GM10266 (cell line): ENCODE measurements around the gene TLE3.

Source experiments
- DNase-seq: peaks from one replicate; pipeline ENCODE4 v3.0.0; 2012; ENCODE audit errors: extremely low spot score
- CTCF ChIP-seq: IDR thresholded peaks from 2 replicates; pipeline ENCODE4 v1.5.1; 2012; ENCODE audit warnings: mild to moderate bottlenecking, low read depth; ENCODE audit not compliant: control insufficient read depth, insufficient read depth; ENCODE audit errors: missing control alignments

TLE3 gene

GRCh38 chr15:70050441-70050840 lies 47.3 kb downstream of the TLE3 start:
- DNase-seq = no peak
- no peak for TF ChIP-seq CTCF

DNA sequence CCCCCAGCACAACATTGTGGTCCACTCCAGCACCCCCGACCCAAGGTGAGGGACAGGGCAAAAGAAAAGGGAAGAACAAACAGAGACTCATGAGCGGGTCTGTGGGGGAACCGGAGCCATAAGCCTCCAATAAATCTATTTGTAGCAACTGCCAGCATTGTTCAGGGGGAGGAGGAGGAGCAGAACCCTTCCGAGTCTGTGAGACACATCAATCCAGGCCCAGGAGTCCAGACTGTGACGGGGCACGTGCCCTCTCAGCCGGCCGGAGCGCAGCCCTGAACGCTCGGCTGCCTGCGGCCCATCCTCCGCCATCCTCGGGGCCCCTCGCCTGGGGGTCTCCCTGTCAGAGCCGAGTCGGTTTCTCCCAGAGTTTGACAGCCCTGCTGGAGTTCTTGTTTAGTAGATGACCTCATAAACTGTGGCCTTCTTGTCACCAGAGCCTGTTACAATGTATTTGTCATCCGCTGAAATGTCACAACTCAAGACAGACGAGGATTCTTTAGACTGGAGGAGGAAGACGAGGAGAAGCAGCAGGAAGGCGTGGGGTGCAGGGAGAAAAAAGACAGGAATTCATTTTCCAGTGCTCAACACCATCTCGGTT lies 47.9 kb downstream of the TLE3 start:
- no peak for TF ChIP-seq CTCF
- DNase-seq = no peak

GRCh38 chr15:70048578-70049514 lies 48.9 kb downstream of the TLE3 start:
- TF ChIP-seq CTCF = no peak
- no peak for DNase-seq

DNA sequence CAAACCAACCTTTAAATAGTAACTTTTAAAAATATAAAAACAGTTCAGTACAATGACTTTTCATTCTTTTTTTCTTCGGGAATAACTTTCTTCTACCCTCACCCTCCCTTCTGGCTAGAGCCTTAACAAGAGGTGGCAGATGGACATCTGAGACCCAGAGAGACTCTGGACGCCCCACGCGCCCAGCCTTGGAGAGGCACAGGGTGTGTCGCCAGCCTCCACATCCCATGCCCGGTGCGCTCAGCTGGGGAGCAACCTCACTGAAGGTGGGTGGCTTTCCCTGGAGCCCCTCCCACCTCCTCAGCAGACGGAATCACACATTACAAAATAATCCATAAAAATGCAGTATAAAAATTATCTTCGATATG lies 49.5 kb downstream of the TLE3 start:
- no peak for DNase-seq
- no peak for TF ChIP-seq CTCF

DNA sequence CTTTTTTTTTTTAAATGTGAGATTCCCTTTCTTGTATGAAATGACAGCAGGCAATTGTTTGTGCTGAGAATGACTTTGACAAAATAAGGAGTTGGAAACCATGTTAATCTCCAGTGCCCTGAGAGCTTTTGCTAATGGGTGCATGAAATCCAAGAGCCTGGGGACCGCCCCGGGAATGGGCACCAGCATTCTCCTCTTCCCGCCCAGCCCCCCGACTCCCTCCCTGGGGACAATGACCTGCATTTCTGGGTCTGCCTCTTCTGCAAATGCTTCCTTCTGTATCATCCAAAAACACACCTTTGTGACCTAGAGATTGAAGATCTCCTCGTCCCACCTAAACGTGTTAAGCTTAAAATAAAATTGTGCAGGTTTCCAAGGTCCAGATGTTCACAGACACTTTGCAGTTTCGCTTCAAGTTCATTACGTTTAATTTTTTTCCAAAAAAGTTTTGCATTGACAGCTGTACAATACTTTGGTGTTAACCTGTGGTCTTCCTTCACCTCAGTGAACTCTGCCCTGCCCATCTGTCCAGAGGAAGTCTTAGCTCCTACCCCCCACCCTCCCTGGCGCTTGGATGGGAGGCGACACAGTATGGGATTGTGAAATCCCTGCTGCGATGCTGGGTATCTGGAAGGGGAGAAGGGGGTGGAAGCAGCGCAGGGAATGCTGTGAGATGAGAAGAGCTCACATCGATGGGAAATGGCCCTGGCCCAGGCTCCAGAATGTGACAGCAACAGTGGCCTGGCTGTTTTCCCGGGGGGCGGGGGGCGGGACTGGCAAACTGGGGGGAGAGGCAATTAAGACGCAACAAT lies 50.1 kb downstream of the TLE3 start:
- TF ChIP-seq CTCF = no peak
- DNase-seq = no peak

GRCh38 chr15:70046679-70047369 lies 50.9 kb downstream of the TLE3 start:
- no peak for TF ChIP-seq CTCF
- no peak for DNase-seq
